ENCODE measurements around the gene ASS1.

GRCh38 chr9:130495067-130495466, 50.3 kb downstream of the ASS1 start:
- TF ChIP-seq CTCF (IDR thresholded peaks at IDR 0.05): no peak
- no peak for TF ChIP-seq POLR2AphosphoS5 (IDR thresholded peaks at IDR 0.05; ENCODE audit: low read depth, low read length)
- no peak for TF ChIP-seq SIN3A (IDR thresholded peaks at IDR 0.05; ENCODE audit: borderline replicate concordance, insufficient read depth, low read depth, low read length)
